Stimulated activated CD8-positive, alpha-beta memory T cell treated with anti-CD3 and anti-CD28 coated beads, Interleukin-12 subunit alpha, Interleukin-12 subunit beta, amount 100 ng/mL, for 24 hours (primary cell): ENCODE results near the gene CORO7.

Experiments
- DNase-seq: peaks from one replicate; pipeline ENCODE4 v3.0.0-alpha.2; 2020; ENCODE audit errors: extremely low read depth

CORO7 gene

DNA sequence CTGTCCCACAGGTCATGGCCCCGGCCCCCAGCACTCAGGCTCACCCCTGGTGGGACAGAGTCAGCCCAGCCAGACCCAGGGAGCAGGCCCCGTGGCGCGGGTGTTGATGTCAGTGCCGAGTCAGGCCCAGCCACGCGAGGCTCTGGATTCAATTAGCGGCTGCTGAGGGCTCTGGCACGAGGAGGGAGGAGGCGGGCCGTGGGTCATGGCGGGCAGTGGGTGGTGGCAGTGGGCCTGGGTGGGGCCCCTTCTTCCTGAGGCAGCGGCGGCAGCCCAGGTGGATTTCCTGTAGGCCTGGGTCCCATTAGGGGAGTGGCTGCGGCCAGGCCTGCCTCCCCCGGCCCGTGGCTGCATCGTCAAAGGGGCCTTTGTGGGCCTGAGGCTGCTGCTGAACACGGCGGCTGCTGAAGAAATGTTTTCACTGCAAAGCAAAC lies 31.9 kb downstream of the CORO7 start:
- no peak for DNase-seq

DNA sequence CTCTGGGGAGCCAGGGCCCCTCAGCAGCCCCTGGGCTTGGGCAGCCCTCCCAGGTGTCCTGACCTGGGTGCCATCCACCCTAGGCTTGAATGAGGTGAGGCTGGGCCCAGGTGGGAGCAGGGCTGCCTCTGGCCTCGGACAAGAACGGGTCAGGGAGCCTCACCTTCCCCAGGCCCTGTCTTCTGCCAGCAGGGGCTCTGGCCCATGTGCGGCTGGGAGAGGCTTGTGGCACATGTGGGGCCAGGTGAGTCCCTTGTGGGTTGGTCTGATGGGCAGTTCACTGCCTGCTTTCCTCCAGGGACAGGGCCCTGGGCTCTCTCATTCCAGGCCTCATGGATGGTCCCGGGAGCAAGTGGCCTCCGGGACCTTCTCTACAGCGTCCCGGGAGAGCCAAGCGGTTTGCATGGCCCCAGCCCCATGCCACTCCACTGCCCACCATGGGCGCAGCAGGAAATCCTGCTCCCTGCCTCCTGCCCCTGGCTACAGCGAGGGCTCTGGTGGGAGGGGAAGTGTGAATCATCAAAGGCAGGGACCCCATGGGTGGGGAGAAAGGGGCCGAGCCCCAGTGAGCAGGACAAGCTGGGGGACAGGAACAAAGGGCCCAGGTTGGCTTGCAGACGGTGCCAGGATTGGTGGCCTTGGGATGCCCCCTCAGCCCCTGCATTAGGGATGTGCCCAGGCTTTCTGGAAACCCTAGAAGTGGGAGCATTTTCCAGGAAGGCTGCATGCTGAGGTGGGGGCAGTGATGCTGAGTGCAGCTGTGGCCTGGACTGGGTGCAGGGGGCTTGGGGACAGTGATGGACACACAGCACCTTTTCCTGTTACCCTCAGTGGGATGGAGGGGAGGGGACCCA lies 32.6 kb downstream of the CORO7 start:
- no peak for DNase-seq

DNA sequence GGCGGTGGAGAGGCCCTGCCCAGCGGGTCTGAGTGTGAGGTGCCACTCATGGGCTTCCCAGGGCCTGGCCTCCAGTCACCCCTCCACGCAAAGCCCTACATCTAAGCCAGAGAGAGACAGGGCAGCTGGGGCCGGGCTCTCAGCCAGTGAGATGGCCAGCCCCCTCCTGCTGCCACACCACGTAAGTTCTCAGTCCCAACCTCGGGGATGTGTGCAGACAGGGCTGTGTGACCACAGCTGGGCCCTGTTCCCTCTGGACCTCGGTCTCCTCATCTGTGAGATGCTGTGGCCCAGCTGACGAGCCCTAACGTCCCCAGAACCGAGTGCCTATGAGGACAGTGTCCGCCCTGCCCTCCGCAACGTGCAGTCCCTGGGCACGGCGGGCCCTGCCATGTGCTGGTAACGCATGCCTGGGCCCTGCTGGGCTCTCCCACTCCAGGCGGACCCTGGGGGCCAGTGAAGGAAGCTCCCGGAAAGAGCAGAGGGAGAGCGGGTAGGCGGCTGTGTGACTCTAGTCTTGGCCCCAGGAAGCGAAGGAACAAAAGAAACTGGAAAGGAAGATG lies 33.5 kb downstream of the CORO7 start:
- no peak for DNase-seq

DNA sequence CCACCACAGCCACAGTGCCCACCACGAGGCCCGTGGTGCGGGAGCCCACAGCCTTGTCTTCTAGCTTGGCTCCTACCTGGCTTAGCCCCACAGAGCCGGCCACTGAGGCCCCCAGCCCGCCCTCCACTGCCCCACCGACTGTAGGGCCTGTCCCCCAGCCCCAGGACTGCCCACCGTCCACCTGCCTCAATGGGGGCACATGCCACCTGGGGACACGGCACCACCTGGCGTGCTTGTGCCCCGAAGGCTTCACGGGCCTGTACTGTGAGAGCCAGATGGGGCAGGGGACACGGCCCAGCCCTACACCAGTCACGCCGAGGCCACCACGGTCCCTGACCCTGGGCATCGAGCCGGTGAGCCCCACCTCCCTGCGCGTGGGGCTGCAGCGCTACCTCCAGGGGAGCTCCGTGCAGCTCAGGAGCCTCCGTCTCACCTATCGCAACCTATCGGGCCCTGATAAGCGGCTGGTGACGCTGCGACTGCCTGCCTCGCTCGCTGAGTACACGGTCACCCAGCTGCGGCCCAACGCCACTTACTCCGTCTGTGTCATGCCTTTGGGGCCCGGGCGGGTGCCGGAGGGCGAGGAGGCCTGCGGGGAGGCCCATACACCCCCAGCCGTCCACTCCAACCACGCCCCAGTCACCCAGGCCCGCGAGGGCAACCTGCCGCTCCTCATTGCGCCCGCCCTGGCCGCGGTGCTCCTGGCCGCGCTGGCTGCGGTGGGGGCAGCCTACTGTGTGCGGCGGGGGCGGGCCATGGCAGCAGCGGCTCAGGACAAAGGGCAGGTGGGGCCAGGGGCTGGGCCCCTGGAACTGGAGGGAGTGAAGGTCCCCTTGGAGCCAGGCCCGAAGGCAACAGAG lies 34.2 kb downstream of the CORO7 start:
- DNase-seq, result no peak

DNA sequence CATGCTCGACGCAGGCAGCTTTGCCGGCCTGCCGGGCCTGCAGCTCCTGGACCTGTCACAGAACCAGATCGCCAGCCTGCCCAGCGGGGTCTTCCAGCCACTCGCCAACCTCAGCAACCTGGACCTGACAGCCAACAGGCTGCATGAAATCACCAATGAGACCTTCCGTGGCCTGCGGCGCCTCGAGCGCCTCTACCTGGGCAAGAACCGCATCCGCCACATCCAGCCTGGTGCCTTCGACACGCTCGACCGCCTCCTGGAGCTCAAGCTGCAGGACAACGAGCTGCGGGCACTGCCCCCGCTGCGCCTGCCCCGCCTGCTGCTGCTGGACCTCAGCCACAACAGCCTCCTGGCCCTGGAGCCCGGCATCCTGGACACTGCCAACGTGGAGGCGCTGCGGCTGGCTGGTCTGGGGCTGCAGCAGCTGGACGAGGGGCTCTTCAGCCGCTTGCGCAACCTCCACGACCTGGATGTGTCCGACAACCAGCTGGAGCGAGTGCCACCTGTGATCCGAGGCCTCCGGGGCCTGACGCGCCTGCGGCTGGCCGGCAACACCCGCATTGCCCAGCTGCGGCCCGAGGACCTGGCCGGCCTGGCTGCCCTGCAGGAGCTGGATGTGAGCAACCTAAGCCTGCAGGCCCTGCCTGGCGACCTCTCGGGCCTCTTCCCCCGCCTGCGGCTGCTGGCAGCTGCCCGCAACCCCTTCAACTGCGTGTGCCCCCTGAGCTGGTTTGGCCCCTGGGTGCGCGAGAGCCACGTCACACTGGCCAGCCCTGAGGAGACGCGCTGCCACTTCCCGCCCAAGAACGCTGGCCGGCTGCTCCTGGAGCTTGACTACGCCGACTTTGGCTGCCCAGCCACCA lies 35.1 kb downstream of the CORO7 start:
- DNase-seq, result no peak

DNA sequence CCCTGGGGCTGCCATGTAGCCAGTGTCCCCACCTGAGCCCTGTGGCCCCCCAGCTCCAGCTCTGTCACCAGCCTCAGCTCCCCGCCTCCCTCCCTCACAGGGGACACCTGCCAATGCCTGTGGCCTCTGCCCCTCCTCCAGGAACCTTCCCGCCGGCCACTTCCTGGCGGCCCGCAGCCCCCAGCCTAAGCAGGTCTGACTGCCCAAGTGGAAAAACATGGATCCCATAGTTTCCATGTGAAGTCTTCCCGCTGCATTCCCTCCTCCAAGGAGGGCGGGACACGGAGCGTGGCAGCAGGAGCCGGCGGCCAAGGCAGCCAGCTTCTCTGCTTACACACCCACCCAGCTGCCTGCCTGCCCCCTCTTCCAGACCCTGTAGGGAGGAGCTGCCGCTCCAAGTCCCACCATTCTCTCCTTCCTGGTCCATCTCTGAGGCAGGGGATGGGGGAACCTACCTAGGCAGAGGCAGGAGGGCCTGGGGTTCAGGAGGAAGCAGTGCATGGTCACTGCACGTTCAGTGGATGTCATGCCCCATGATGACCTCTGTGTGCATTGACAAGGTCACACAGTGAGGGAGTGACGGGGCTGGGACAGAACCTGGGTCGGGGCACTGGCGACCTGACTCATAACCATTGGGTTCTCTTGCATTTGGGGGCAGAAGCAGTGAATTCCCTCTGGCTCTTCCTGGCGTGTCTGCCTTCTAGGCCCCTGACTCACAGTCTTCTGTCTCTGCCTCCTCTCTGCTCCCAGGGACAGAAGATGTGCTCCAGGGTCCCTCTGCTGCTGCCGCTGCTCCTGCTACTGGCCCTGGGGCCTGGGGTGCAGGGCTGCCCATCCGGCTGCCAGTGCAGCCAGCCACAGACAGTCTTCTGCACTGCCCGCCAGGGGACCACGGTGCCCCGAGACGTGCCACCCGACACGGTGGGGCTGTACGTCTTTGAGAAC lies 36.0 kb downstream of the CORO7 start:
- no peak for DNase-seq

DNA sequence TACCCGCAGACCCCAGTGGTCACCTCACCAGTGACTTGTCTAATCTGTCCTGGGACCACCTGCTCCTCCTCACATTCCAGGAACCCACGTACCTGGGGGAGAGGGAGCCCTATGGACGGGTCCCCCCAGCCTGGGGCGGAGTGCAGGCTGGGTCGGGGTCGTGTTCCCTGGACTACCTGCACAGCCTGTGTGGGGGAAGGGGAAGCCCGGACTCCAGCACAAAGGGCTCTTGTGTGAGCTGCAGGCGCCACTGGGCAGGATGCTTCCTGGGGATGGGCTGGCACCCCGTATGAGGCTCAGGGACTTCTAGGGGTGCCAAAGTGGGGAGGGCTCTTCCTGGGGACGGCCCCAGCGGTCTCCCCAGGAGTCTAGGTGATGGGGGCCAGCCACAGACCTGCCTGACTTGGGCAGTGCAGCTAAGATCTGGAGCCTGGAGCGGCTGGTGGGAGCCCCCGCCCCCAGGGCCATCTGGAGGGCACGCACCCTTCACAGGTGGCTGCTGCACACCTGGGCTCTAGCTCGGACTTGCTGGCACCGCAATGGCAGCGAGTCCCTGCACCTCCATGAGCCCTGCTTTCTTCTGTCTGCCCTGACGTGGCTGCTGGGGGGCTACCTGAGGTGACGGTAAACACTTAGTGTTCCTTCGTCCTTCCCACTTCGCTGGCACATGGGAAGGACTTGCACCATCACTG lies 37.3 kb downstream of the CORO7 start:
- DNase-seq, result no peak

DNA sequence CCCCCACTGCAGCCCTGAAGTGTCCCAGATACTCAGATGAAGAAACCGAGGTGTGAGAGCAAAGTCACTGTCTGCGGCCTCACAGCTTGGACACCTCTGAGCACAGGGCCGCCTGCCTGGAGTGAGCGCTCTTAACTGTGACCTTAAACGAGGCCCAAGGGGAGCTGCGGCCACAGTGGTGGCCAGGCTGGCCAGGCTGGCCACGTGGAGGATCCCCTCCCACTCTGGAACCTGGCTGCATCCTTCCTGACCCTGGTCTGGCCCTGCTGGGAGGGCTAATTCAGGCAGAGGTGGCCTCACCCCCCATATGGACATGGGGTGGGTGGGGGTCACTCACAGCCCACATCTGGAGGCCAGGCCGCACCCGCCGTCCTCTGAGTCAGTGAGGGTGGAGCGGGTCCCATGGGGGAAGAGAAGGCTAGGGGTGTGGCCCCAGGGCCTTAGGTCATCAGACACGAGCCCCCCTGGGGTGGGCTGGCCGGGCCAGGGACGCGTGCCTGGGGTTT lies 38.2 kb downstream of the CORO7 start:
- no peak for DNase-seq

DNA sequence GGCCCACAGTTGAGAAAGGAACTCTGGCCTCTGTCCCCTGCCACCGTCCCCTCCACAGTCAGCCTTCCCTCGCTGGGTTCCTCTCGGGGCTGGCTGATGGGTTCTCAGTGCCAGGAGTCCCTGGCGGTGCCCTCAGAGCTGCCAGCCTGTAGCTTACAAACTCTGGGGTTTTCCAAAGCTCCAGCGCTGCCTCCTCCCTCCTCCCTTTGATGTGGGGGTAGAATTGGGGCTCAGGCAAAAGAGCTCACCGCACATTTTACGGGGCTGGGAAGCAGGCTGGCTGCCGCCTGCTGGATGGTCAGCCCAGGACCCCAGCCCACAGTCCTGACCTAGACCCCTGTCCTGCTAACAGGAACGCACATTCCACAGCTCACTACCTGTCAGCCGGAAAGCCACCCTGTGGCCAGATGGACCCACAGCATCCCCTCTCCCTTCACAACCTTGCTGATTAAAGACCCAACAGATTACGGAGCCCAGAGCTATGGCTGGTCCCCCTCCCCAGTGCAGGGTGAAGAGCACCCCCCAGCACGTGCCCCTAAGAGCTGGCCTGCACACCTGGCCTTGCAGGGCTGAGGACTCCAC lies 38.7 kb downstream of the CORO7 start:
- DNase-seq, result no peak

DNA sequence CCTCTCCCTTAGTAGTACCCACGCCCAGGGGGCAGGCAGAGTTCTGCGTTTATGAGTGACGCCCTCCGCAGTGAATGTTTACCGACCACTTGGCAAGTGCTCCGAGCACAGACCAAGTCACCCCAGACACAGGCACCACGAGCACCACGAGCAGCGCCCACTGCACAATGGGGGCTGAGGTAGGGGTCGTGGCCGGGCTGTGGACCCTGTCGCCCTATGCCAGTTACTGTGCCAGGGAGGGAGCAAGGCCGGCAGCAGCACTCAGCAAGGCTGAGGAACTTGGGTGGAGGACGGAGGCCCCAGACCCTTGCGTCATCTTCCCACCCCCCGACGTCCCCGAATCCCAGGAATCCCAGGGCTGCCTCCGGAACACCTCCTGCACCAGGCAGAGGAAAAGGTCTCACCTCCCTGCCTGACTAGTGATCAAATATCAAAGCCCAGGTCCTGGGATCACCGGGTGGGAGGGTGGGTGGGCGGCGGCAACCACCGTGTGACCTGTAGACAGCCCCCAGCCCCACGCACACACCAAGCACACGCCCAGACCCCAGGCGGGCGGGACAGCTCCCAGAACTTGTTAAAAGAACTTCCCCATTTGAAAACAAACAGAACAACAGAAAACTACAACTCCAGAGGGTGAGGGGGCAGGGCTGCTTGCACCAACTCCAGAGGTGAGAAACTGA lies 39.4 kb downstream of the CORO7 start:
- no peak for DNase-seq

DNA sequence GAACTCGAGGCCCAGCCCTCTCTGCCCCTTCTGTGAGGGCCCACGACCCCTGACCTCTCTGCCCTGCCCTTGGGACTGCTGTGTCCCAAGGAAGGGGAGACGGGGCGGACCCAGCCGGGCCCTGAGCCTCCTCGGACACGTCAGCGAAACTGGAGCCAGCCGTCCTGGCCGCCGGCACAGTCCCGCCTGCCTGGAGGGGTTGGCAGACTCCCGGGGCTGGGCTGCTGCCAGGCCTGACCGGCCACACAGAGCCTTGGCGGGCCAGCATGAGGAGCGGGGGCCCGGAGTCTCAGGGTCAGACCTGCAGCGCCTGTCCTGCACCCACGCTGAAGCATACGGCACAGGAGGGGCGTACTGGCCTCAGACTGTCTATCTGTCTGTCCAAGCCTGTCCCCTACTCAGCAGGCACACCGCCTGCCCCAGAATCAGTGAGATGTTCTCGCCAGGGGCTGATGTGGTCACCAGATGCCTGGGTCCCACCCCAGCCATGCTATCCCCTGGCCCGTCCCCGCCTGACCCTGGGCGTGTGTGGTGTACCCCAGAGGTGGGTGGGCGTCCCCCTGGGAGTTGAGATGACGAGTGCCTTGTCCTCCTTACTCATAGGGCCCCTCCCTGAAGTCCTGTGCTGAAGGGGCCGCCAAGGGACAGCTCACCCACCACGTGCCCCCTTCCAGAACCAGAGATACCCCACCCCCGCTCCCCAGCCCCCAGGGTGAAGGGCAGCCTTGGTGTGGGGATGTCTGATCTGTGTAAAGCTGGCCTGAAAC lies 40.1 kb downstream of the CORO7 start:
- DNase-seq, result no peak

DNA sequence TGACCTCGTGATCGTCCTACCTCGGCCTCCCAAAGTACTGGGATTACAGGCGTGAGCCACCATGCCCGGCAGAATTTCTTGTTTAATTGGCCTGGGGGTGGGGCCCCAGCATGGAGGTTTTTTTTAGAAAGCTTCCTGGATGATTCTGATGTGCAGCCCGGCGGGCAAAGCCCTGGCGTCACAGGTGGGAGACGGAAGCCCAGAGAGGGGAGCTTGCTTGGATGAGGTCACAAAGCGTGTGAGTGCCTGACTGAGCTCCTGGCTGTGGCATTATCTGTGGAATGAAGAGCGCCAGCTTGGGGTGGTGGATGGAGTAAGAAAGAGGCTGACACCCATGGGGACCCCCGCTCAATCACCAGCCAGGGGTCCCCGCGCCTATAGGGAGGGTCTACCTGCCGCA lies 40.7 kb downstream of the CORO7 start:
- no peak for DNase-seq

DNA sequence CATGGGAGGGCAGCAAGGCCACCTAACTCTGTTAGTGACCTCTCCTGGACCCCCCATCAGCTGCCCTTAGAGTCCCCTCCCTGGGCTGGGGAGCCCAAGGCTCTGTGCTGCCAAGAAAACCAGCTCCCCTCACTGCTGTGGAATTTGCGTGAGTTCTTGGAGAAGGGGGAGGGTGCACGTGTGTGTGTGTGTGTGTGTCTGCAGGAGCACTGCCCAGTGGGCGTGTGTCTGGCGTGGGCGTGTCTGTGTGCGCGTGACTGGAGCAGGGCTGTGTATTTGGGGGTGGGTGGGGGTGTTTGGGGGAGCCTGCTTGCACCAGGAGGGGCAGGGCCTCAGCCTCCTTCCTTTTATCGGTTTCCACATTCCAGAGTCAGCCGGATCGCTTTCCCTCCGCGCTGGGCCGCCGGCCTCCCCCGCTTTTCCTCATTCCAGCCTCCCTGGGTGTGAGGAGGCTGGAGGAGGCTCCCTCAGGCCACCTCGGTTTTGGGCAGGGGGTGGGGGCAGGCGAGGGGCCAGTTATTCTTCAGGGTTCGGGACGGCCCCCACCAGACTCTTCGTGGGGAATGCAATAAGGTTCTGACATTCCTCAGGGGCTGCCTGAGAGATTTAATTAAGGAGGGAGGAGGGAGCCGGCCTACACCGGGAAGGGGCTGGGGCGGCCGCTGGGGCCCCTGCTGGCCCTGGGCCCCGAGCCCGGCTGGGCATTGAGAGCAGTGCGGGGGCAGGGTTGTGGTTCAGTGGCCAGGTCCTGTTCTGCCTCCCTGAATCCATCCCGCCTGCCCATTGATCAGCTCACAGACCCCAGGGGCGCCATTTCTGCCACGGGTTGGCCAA lies 42.3 kb downstream of the CORO7 start:
- DNase-seq, result no peak

DNA sequence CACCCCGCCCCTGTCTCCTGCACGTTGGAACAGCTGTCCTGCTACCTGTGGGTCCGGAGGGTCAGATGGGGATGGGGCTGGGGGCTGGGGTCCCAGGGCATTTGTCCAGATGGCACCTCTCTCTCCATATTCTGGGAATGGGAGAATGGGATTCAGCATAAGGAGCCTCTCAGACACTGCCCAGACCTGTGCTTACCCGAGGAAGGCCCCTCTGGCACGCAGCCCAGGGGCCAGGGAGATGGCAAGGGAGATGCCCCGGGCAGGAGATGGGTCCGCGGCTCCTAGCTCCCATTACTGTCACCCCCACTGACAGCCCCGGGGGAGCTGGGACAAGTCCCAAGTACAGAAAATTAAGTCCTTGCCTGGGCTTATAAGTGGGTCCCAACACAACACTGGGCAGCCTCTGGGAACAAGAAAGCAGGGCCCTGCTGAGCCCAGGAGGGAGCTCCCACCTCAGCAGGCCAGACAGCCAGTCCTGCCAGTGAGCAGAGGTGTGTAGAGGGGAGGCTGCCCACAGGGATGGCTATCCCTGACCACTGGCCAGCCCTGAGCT lies 43.0 kb downstream of the CORO7 start:
- no peak for DNase-seq

DNA sequence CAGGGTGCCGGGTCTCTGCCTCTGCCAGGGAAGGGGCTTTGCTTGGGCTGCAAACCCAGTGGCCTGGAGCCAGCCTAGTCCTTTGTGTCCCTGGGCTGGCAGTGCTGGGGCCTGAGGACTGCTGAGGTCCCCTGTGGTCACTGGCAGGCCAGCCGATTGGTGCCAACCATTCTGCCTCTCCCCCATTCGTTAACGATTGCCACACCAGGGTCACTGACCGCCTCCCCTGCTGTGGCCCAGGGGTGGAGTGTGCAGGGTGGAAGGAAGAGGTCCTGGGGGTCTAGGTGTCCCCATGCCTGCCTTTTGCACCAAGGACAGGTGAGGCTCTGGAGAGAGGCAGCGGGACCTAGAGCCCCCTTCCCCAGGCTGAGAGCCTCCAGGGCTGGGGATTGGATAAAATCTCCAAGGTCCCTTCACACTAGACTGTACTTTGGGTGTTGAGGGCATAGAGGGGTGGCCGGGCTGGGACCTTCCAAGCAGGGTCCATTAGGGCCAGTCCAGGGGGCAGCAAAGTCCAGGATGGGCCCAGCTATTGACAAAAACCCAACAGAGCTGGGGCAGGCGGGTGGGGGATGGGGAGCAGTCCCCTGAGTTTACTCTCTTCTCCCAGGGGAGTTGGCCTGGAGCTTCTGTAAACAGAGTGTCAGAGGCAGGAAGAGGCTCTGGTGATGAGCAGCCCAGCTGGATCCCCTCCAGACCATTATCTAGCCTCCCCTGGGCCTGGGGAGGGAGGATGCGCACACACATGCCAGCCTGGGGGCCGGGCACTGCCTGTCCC lies 43.6 kb downstream of the CORO7 start:
- DNase-seq, result no peak

DNA sequence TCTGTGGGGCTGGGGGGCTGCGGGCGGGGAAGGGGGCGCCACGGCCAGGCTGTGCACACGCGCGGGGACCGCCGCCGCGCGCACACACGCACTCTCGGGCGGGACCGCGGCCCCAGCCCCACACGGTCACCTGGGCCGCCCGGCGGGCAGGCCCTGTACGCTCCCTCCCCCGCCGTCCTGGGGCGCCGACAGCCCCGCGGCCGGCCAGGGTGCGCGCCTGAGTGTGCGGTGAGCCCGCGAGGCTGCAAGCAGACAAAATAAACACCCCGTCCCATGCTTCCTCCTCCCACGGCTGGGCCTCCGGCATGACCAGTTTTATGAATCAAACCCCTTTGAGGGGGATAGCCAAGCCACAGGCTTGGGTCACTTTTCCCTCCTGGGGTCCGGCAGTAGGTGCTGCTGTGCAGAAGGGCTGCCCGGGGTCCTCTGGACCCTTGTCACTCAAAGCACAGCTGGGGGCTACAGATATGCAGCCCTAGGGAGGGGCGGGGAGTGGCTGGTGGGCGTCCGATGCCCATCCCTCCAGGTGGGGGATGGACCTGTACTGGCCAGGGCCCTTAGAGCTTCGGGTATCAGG lies 44.3 kb downstream of the CORO7 start:
- no peak for DNase-seq
